Panc1 (cell line): ENCODE results near the gene NOTCH3. TPM values are rescaled to one million over a fixed set of nuclear protein-coding genes. Genes with fewer than 3 reads are reported as not detected.

Experiments used
- ATAC-seq: fragments of 200-7000 bp; cut with Tn5 transposase; 2 replicates; pipeline ENCODE4 v1.9.1; 2020; ENCODE audit warnings: mild to moderate bottlenecking, moderate library complexity
- BruUV-seq: library from RNA; stranded (reverse); fragments of 400-500 nt; replicated peaks from 2 replicates; lab custom pipeline; 2021; lab: Mats Ljungman, UMichigan
- CTCF ChIA-PET: fragments of 300-600 bp; sonication (Branson Sonifier 250); formaldehyde crosslinking; loops from one replicate; lab custom pipeline; 2022; ENCODE audit warnings: antibody characterized with exemption; lab: Charles Lee
- POLR2A ChIA-PET: fragments of 300-600 bp; sonication (Branson Sonifier 250); formaldehyde crosslinking; loops from one replicate; lab custom pipeline; 2022; ENCODE audit warnings: antibody characterized with exemption; lab: Charles Lee
- DNase-seq: peaks from one replicate; pipeline ENCODE4 v3.0.0-alpha.2; 2010; ENCODE audit warnings: low read depth, low spot score
- H3K27ac ChIP-seq: 2 replicates; pipeline ENCODE4 v1.5.1; 2011; ENCODE audit warnings: mild to moderate bottlenecking, low read length, inconsistent platforms
- H3K27me3 ChIP-seq: fragments of 200-500 bp; sonication (Bioruptor generic); 2 replicates; pipeline ENCODE4 v1.6.0; 2014; ENCODE audit warnings: low read length, inconsistent platforms; ENCODE audit not compliant: control insufficient read depth, insufficient read depth
- H3K36me3 ChIP-seq: fragments of 200-500 bp; sonication (Bioruptor generic); 2 replicates; pipeline ENCODE4 v1.5.1; 2014; ENCODE audit warnings: inconsistent platforms, mild to moderate bottlenecking, low read length, moderate library complexity; ENCODE audit not compliant: control insufficient read depth, insufficient read depth
- H3K4me1 ChIP-seq: 2 replicates; pipeline ENCODE4 v1.5.1; 2011; ENCODE audit warnings: inconsistent platforms, mild to moderate bottlenecking, low read length, moderate library complexity; ENCODE audit not compliant: control insufficient read depth, insufficient read depth
- H3K4me3 ChIP-seq, 2 experiments: 2 replicates each; pipeline ENCODE4 v1.5.1; 2011 to 2012; ENCODE audit warnings: low read depth in 2 of 2, low read length in 2 of 2, mild to moderate bottlenecking in 2 of 2, inconsistent platforms in 1 of 2, moderate library complexity in 1 of 2
- H3K9me3 ChIP-seq: fragments of 200-500 bp; sonication (Bioruptor generic); 2 replicates; pipeline ENCODE4 v1.5.1; 2014; ENCODE audit warnings: low read depth, mild to moderate bottlenecking, inconsistent platforms, low read length, moderate library complexity; ENCODE audit not compliant: control insufficient read depth, insufficient read depth
- CTCF ChIP-seq: fragments of 450-650 bp; IDR thresholded peaks from 2 replicates; pipeline ENCODE4 v1.5.1; 2017; ENCODE audit warnings: mild to moderate bottlenecking
- POLR2AphosphoS5 ChIP-seq: IDR thresholded peaks from 2 replicates; pipeline ENCODE4 v1.6.1; 2012; ENCODE audit warnings: mild to moderate bottlenecking, low read depth, low read length, moderate library complexity
- REST ChIP-seq, 2 experiments: IDR thresholded peaks; 2 replicates each; pipeline ENCODE4 v1.6.1; 2011 to 2012; ENCODE audit warnings: low read depth in 2 of 2, control low read depth in 1 of 2, low read length in 1 of 2, mild to moderate bottlenecking in 1 of 2, moderate library complexity in 1 of 2; ENCODE audit not compliant: insufficient read depth in 1 of 2
- SIN3A ChIP-seq: IDR thresholded peaks from 2 replicates; pipeline ENCODE4 v1.6.1; 2012; ENCODE audit warnings: low read depth, mild to moderate bottlenecking, low read length, moderate library complexity, borderline replicate concordance; ENCODE audit not compliant: insufficient read depth
- TCF7L2 ChIP-seq: IDR thresholded peaks from 2 replicates; pipeline ENCODE4 v1.6.1; 2011; ENCODE audit warnings: mild to moderate bottlenecking, low read depth, low read length, inconsistent platforms
- in situ Hi-C: cut with HindIII; loops from 2 replicates; pipeline ENCODE4 v1.10.0; 2016; ENCODE audit warnings: low sequenced_read_pairs, low pct_unique_long_range_greater_than_20kb
- intact Hi-C: fragments of 100-400 bp; cut with micrococcal nuclease; formaldehyde crosslinking; loops from one replicate; pipeline ENCODE4 v1.10.0; 2022; ENCODE audit not compliant: unreplicated experiment
- total RNA-seq: library from RNA; stranded (reverse); gene quantifications from one replicate; pipeline ENCODE4 v1.2.1, GENCODE V29; 2021; ENCODE audit not compliant: unreplicated experiment

Gene NOTCH3
- total RNA-seq, 1 experiment from 2014 or later: 5.3 TPM

GRCh38 chr19:15225760-15226159, 25.0 kb upstream of the NOTCH3 start:
- Histone ChIP-seq H3K27ac (no peak overlapping the region), H3K4me3 (no peak overlapping the region), H3K4me1 (peaks cover 6% of the 10 kb centered on the region), H3K27me3 (no peaks in the 10 kb centered on the region), H3K9me3 (no peaks in the 10 kb centered on the region), H3K36me3 (no peaks in the 10 kb centered on the region)
- ChIA-PET CTCF (interaction anchor here (0.6 to 0.8 kb wide), 3 partner anchors 98 to 134 kb away, joined by 3 to 5 read pairs (median 5); no protein-coding TSS in a partner anchor), POLR2A (no interaction called here)
- intact Hi-C loops: no loop called here
- no peak for ATAC-seq
- BruUV-seq: no TSS peak
- TF ChIP-seq POLR2AphosphoS5 (no peak), SIN3A (no peak), CTCF (no peak), REST (IDR thresholded peaks at IDR 0.05; ENCODE audit: insufficient read depth in 1 of 2, low read depth in 2 of 2, low read length in 1 of 2) (no peak), TCF7L2 (no peak)
- no peak for DNase-seq
- in situ Hi-C loops: no loop called here

GRCh38 chr19:15223649-15224361, 23.0 kb upstream of the NOTCH3 start:
- ChIA-PET POLR2A (no interaction called here), CTCF (no interaction called here)
- peaks cover 6% of the 10 kb centered on the region for H3K4me1 ChIP-seq
- in situ Hi-C loops: no loop called here
- H3K4me3 ChIP-seq: peak overlapping the region; percentile 54 to 56
- no peaks in the 10 kb centered on the region for H3K27me3 ChIP-seq
- DNase-seq (no peak), ATAC-seq (peak; percentile 6; the same call in 1 of the 2 replicates)
- no TSS peak for BruUV-seq
- peak overlapping the region; percentile 54 for H3K27ac ChIP-seq
- TF ChIP-seq CTCF (no peak), POLR2AphosphoS5 (no peak), SIN3A (0 out of 2 replicates have a peak, but pooled peaks have one; percentile 21)
- no peaks in the 10 kb centered on the region for H3K9me3 ChIP-seq
- intact Hi-C loops: no loop called here
- H3K36me3 ChIP-seq: no peaks in the 10 kb centered on the region
